ENCODE measurements around the gene C1orf122.

C1orf122 gene

GRCh38 chr1:37802439-37802838 is 5.2 kb upstream of the C1orf122 start:
- no peak for DNase-seq

DNA sequence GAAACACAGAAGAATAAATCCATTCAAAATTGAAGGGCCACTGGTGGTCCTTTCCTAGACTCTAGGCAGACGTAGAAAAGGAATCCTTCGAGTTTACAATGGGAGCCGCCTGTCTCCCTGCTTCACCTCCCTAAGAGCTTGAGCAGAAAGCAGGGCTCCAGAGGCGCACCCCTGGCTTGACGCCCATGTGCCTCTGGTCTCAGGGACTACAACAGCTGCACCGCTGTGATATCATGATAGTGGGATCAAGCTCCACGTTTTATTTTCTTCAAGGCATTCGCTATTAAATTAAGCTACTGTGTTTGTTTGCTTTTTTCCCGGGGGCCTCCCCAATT is 403 bp upstream of the C1orf122 start:
- DNase-seq: no peak

DNA sequence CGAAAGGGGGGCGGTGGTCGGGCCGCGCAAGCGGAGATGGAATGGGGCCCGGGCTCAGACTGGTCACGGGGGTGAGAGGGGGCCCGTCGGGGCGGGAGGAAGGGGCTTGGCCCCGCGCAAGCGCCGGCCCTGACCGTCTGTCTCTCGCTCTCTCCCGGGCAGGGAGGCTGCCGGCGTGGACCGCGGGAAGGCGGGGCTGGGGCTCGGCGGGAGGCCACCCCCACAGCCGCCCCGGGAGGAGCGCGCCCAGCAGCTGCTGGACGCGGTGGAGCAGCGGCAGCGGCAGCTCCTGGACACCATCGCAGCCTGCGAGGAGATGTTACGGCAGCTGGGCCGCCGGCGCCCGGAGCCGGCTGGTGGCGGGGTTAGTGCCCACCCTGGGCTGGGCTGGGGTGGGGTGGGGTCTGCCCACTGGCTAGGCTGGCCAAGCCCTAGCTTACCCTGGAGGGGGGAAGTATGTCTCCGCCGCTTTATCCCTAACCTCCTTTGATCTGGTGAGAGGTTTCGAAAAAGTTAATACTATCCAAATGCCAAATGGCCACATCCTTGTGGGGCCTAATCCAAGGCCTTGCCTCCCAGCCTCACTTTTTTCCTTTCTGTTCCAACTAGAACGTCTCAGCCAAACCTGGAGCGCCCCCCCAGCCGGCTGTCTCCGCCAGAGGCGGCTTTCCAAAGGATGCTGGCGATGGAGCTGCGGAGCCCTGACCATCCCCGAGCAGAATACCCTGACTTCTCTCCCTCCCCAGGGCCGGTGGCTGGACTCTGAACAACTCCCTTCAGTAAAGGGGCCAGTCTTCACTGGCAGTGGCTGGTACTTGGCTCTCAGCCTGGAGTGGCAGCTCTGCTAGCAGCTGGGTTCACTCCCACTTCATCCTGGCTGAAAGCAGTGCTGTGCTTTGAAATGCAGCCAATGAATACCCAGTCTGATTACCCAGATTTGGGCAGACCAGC is 1.1 kb downstream of the C1orf122 start:
- peak; percentile 43 for DNase-seq

DNA sequence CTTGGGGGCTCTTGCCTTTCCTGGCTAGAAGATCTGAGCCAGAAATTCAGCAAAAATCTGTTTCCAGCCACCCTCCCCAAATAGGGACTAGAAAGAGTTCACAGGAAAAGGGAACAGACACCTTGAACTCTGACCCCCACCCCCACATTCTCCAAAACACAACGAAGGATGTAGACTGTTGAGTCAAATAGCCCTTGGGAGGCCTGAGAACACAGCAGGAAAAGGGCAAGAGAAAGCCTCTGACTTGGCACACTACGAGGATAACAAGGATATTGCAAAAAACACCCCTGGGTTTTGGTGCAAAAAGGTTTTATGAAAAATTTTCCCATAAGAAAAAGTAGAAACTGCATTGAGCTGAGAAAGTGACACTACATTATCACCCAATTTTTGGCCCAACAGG is 2.4 kb downstream of the C1orf122 start:
- DNase-seq: no peak

GRCh38 chr1:37811027-37811655 is 3.6 kb downstream of the C1orf122 start:
- peak; percentile 51 for DNase-seq

GRCh38 chr1:37813529-37814145 is 6.0 kb downstream of the C1orf122 start:
- DNase-seq: no peak

GRCh38 chr1:37814252-37814651 is 6.7 kb downstream of the C1orf122 start:
- no peak for DNase-seq

DNA sequence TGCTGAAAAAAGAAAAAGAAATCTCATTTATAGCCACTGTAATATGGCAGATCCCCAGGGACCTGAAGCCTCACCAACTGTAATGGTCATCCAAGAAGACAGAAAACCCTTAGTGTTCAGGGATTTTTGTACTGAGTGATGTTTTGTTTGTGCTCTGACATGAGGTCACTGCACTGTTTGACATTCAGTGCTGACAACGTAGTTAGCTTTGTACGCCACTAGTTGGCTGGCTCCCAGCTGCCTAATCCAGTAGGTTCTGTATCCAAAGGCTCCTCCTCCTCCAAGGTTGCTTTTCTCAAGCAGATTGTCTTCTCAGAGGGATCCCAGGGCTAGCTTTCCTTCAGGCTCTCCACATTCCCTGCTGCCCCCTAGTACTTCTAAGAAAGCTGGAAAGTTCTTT is 9.9 kb downstream of the C1orf122 start:
- no peak for DNase-seq

DNA sequence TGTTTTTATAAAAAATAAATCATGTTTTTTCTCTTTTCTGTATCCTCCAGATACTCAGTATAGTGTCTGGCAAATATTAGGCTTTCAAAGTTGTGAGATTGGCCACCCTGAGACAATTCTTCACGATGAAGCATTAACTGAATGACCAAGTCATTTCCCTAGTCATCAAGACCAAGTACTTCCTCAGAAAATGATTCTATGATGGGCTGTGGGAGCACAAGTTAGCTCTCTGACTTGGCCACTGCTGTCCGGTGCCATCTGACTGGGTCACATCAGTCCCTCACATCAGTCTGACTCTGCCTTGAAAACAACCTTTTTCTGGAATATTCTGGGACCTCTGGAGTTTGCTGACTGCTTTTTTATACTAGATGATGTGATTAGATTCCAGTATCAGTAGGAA is 13.9 kb downstream of the C1orf122 start:
- no peak for DNase-seq

DNA sequence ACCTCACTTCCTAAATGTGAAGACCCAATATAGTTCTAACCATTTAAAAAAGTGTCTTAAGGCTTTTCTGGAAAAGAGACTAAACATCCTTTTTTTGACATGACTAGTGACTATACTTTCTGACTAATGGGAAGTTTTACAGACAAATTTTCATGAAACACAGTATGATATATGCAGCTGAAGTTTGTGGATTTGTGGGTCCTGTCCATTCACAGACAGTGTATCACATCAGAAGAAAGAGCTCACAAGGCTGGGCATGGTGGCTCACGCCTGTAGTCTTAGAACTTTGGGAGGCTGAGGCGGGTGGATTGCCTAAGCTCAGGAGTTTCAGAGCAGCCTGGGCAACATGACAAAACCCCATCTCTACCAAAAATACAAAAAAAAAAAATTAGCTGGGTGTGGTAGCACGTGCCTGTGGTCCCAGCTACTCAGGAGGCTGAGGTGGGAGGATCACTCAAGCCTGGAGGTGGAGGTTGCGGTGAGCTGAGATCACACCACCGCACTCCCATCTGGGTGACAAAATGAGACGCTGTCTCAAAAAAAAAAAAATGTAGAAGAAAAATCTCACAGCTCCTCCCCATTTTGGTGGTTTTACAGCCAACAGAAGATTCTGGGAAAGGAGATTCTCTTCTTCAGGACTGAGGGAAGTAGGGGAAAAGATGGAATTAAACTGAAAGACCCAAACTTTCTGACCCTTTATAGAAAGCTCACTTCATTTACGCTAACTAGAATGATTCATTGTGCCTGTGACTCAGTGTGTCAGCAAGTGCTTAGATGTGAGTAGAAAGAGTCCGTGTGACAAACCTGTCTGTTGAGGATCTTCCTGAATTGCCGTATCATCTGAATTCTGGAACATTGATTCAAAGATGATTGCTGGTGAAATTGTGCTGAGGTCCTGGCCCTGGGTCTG is 15.6 kb downstream of the C1orf122 start:
- no peak for DNase-seq

GRCh38 chr1:37824001-37824400 is 16.4 kb downstream of the C1orf122 start:
- DNase-seq: no peak

- DNase-seq: no peak
Measured at GRCh38 chr1:37825506-37825905, 17.9 kb downstream of the C1orf122 start.

DNA sequence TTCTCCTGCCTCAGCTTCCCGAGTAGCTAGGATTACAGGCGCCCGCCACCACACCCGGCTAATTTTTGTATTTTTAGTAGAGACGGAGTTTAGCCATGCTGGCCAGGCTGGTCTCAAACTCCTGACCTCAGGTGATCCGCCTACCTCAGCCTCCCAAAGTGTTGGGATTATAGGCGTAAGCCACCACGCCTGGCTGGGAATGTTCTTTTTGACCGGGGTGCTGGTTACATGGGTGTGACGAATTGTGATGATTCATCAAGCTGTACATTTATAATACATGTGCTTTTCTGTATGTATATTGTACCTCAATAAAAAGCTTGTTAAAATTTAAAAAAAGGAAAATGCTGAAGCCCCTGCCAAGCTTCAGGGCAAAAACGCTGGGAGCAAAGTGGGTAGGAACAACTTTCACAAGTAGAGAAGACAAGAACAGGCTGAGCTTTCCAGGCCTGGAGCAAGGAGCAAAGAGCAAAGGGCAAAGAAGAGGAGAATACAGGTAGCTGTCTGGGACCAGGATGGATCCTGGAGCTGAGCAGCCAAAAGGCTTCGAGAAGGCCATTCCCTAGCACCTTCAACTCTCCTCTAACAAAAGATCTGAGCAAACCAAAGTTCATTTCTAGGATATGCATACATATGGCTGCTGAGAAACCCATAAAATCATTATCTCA is 21.0 kb downstream of the C1orf122 start:
- no peak for DNase-seq

DNA sequence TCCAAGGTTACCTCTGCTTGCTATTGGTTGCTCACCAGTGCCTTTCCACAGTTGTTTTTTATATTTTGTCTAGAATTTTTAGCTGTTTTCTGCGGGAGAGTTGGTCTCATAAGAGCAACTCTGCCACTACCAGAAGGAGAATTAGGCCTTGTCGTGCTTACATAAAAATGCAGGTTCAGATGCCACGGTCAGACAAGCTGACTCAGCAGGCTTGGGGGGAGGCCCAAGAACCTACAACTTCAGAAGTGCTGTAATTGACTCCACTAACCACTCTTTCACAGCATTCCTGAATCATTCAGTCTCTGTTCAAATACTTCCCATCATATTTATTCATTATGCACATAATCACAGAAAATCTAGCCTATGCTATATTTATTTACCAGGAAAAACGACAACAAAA is 23.5 kb downstream of the C1orf122 start:
- DNase-seq: no peak

GRCh38 chr1:37831809-37832208 is 24.2 kb downstream of the C1orf122 start:
- DNase-seq: no peak

- DNase-seq: no peak
Measured at GRCh38 chr1:37836788-37837187, 29.2 kb downstream of the C1orf122 start.

- no peak for DNase-seq
Measured at GRCh38 chr1:37839676-37840075, 32.1 kb downstream of the C1orf122 start.

GRCh38 chr1:37840711-37841110 is 33.1 kb downstream of the C1orf122 start:
- no peak for DNase-seq

- DNase-seq: no peak
Measured at GRCh38 chr1:37841652-37842051, 34.1 kb downstream of the C1orf122 start.

DNA sequence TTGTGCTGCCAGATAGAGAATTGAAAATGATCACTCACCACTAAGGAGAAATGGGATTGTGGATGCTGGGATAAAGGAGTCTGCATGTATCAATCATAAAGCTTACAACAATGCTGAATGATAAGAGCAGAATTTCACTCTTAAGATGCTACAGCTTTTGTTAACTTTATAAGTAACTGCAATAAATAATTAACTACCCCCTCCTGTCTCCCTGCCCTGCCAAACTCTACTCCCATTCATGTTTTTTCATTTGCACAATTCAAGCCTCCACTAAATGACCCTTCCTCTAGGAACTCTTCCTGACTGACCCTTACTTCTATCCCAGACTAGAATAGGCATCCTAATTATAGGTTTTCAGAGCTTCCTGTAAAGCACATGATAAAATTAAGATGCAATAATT is 36.9 kb downstream of the C1orf122 start:
- DNase-seq: no peak

DNA sequence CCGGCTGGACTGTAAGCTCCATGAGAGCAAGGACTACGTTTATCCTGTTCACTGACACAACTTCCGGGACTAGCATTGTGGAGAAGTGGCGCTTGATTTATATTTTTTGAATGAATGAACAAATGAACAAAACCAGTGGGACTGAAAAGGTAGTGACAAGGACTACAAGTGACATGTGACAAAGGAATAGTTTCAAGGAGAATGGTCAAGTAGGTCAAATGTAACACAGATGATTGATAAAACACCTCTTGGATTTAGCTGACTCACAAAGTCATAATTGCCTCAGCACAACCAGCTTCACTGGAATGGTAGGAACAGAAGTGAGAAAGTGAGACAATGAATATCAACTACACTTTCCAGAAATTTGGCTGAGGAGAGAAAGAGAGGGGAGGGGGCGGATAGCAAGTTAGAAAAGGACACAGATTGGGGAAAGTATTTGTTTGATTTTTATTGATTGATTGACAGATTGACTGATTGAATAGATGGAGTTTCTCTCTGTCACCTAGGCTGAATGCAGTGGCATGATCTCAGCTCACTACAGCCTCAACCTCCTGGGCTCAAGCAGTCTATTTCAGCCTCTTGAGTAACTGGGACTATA is 37.6 kb downstream of the C1orf122 start:
- no peak for DNase-seq

DNA sequence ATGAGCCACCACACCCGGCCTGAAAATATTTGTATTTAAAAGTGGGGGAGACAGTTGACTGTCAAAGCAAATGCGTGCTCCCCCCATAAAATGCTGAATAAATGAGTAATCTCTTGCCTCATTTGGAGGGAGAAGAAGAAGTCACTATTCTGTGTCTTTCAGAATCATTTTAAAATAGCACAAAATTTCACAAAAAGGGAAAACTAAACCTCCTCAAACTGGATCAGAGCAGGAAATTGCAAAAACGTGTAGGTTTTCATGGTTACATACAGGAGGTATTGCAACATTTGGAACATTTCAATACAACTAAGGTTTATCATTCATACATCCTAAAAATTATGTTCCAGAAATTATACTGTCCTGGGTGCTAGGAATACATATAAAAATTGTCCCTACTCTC is 38.2 kb downstream of the C1orf122 start:
- no peak for DNase-seq
